Measurements from ENCODE around the gene GPR137C.
"Not testable (repeated sequence)": the region's sequence is repeated elsewhere in the genome, so short reads cannot be mapped to it uniquely, and the experiment has no call there.

Gene GPR137C

GRCh38 chr14:52563120-52563519 is 10.5 kb downstream of the GPR137C start:
- DNase-seq (ENCODE audit: low read depth): peak; percentile 44

- not testable (repeated sequence) for DNase-seq (ENCODE audit: low read depth)
Measured at GRCh38 chr14:52568454-52568853, 15.8 kb downstream of the GPR137C start.

GRCh38 chr14:52575858-52576257 is 23.2 kb downstream of the GPR137C start:
- no peak for DNase-seq (ENCODE audit: low read depth)

- no peak for DNase-seq (ENCODE audit: low read depth)
Measured at GRCh38 chr14:52583544-52583943, 30.9 kb downstream of the GPR137C start.

- no peak for DNase-seq (ENCODE audit: low read depth)
Measured at GRCh38 chr14:52589646-52590045, 37.0 kb downstream of the GPR137C start.

- DNase-seq (ENCODE audit: low read depth): no peak
Measured at GRCh38 chr14:52590318-52590717, 37.7 kb downstream of the GPR137C start.

GRCh38 chr14:52596320-52596719 is 43.7 kb downstream of the GPR137C start:
- DNase-seq (ENCODE audit: low read depth): no peak

- no peak for DNase-seq (ENCODE audit: low read depth)
Measured at GRCh38 chr14:52596861-52597260, 44.2 kb downstream of the GPR137C start.

- DNase-seq (ENCODE audit: low read depth): no peak
Measured at GRCh38 chr14:52598568-52598967, 45.9 kb downstream of the GPR137C start.

- no peak for DNase-seq (ENCODE audit: low read depth)
Measured at GRCh38 chr14:52599974-52600373, 47.3 kb downstream of the GPR137C start.

GRCh38 chr14:52602131-52602530 is 49.5 kb downstream of the GPR137C start:
- DNase-seq (ENCODE audit: low read depth): no peak

GRCh38 chr14:52607061-52607460 is 54.4 kb downstream of the GPR137C start:
- DNase-seq (ENCODE audit: low read depth): no peak

GRCh38 chr14:52609445-52610044 is 56.9 kb downstream of the GPR137C start:
- DNase-seq (ENCODE audit: low read depth): no peak

- DNase-seq (ENCODE audit: low read depth): no peak
Measured at GRCh38 chr14:52610187-52610586, 57.6 kb downstream of the GPR137C start.

- DNase-seq (ENCODE audit: low read depth): no peak
Measured at GRCh38 chr14:52618602-52619001, 66.0 kb downstream of the GPR137C start.

- DNase-seq (ENCODE audit: low read depth): no peak
Measured at GRCh38 chr14:52619687-52620086, 67.1 kb downstream of the GPR137C start.

- DNase-seq (ENCODE audit: low read depth): no peak
Measured at GRCh38 chr14:52640137-52640536, 87.5 kb downstream of the GPR137C start.

GRCh38 chr14:52641745-52642144 is 89.1 kb downstream of the GPR137C start:
- no peak for DNase-seq (ENCODE audit: low read depth)

GRCh38 chr14:52649511-52649910 is 96.9 kb downstream of the GPR137C start:
- no peak for DNase-seq (ENCODE audit: low read depth)

- DNase-seq (ENCODE audit: low read depth): no peak
Measured at GRCh38 chr14:52650774-52651173, 98.1 kb downstream of the GPR137C start.

- DNase-seq (ENCODE audit: low read depth): no peak
Measured at GRCh38 chr14:52656905-52657304, 104.3 kb downstream of the GPR137C start.

GRCh38 chr14:52660325-52660724 is 107.7 kb downstream of the GPR137C start:
- no peak for DNase-seq (ENCODE audit: low read depth)

GRCh38 chr14:52660832-52661231 is 108.2 kb downstream of the GPR137C start:
- DNase-seq (ENCODE audit: low read depth): no peak

GRCh38 chr14:52661314-52661713 is 108.7 kb downstream of the GPR137C start:
- DNase-seq (ENCODE audit: low read depth): no peak

- no peak for DNase-seq (ENCODE audit: low read depth)
Measured at GRCh38 chr14:52663850-52664249, 111.2 kb downstream of the GPR137C start.
